ENCODE results near the gene KLHL35.

- TF ChIP-seq, protein P1, sequence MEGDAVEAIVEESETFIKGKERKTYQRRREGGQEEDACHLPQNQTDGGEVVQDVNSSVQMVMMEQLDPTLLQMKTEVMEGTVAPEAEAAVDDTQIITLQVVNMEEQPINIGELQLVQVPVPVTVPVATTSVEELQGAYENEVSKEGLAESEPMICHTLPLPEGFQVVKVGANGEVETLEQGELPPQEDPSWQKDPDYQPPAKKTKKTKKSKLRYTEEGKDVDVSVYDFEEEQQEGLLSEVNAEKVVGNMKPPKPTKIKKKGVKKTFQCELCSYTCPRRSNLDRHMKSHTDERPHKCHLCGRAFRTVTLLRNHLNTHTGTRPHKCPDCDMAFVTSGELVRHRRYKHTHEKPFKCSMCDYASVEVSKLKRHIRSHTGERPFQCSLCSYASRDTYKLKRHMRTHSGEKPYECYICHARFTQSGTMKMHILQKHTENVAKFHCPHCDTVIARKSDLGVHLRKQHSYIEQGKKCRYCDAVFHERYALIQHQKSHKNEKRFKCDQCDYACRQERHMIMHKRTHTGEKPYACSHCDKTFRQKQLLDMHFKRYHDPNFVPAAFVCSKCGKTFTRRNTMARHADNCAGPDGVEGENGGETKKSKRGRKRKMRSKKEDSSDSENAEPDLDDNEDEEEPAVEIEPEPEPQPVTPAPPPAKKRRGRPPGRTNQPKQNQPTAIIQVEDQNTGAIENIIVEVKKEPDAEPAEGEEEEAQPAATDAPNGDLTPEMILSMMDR (IDR thresholded peaks at IDR 0.05; ENCODE audit: low read depth, low read length, poor library complexity, severe bottlenecking) = no peak
- no peak for TF ChIP-seq EZH2phosphoT487 (IDR thresholded peaks at IDR 0.05; ENCODE audit: borderline replicate concordance, low read length)
Measured at GRCh38 chr11:75424396-75424795, 8.6 kb downstream of the KLHL35 start.
